Epidermal melanocyte (primary cell): ENCODE data around the gene SPON2.

ENCODE experiments used
- DNase-seq: peaks from one replicate; pipeline ENCODE4 v3.0.0; 2011; ENCODE audit warnings: low spot score; ENCODE audit not compliant: insufficient read length

Gene SPON2

DNA sequence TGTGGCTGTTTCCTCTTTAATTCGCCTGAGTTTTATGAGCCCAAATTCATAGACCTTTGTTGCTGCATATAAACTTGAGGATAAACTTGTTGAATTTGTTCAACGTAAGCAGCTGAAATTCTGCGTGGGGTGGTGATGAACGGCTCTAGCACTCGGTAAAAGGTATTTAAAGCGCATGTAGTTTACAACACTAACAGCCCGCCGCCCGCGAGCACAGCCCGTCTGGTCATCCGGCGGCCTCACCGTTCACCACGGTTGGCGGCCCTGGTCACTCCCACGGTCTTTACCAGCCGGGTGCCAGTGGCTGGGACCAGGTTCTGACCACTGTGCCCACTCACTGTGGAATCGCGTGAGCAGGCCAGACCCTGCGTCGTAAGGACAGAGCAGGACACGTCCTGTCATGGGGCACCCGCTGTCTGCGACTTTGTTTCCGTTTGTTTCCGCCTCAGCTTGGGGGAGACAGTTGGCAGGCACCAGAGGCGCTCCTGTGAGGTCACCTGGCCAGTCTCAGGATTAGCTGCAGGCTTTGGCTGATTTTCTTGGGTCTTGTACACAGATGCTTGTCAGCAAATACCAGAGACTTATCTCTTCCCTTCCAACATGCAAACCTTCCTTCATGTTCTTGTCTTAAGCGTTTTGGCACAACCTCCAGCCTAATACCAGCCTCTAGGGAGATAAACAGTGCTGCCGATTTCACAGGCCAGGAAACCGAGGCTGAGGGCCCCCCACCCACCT lies 36.8 kb upstream of the SPON2 start:
- DNase-seq = no peak

- no peak for DNase-seq
These were observed 36.0 kb upstream of the SPON2 start for GRCh38 chr4:1208266-1208961.

DNA sequence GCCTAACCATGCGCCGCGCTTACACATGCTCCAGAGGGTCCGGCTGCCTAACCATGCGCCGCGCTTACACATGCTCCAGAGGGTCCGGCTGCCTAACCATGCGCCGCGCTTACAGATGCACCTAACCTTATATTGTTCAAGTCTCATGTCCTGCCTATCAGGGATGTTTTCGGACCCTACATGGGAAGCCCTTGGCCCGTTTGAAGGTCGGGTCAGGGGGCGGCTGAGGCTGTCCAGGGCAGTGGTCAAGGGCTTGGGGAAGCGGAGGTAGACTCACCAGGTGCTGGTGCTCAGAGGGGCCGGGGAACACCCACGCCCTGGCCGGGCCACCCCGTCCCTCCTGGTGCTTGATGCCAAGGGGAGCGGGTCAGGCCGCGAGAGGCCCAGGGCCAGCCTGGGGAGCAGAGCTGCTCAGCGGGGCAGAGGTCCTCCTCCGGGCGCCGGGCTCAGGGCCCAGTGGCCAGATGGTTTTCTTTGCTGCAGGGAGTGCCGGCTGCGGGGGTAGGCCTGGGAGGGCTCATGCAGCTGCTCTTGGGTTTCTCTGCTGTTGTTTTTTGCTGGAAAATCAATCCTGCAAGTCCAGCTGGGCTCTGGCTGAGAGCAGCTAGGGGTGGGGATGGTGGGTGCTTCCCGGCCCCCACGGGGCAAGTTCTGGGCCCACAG lies 35.4 kb upstream of the SPON2 start:
- DNase-seq = peak; percentile 82

- no peak for DNase-seq
These were observed 34.7 kb upstream of the SPON2 start for GRCh38 chr4:1207157-1207470.

- DNase-seq = no peak
These were observed 34.1 kb upstream of the SPON2 start for GRCh38 chr4:1206299-1207156.

DNA sequence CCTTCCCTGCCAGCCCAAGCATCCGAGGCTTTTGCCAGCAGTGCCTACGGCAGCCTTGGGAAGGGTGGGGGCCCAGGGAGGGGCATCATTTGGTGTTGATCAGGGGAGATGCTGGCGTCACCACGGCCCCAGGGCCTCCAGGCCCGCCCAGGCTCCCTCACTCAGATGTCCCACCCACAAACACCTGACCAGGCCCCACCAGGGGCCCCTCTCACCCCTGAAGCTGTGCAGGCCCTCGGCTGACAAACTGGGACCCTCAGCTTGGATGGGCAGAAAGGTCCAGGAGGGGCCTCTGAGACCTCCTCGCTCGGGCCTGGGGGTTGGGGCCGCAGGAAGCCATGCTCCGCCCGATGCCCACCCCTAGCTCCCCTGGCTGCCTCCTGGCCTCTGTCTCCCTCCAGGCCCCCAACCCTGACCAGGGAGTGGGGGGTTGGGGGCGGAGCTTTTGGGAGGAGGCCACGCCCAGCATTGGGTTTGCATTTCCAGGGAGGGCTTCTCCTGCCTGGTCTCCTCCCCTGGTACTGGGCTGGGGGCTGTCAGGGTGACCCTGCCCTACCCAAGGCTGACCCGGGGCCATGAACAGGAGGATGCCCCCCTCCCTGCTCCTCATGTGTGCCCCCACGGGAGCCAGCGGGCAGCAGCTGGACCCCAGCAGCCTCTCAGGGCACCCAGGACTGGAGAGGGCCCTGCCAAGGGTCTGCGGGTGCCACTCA lies 33.4 kb upstream of the SPON2 start:
- no peak for DNase-seq

GRCh38 chr4:1204828-1205585 lies 32.6 kb upstream of the SPON2 start:
- no peak for DNase-seq

- DNase-seq = no peak
These were observed 32.0 kb upstream of the SPON2 start for GRCh38 chr4:1204286-1204827.

- no peak for DNase-seq
These were observed 30.7 kb upstream of the SPON2 start for GRCh38 chr4:1203026-1203616.

DNA sequence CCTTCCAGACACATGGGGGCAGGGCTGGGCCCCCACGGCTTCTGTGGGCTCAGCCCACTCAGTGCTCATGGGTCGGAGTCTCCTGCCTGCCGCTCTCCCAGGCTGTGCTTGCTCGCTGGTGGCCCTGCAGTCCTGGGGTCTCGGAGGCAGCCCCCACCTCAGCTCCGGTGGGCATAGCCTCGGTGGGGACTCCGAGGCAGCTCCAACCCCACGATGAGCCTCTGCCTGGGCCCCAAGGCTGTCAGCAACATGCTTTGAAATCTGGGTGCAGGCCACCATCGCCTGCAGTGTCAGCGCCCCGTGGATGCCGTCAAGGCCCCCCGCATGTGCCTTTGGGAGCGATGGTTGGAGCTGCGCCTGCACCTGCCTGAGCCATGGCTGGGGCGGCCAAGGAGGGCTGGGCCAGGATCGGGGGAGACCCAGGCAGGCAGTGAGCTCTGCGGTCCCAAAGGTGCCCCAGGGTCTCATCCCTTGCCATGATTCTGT lies 30.2 kb upstream of the SPON2 start:
- no peak for DNase-seq

GRCh38 chr4:1201851-1202525 lies 29.6 kb upstream of the SPON2 start:
- no peak for DNase-seq

GRCh38 chr4:1200425-1201035 lies 28.1 kb upstream of the SPON2 start:
- peak; percentile 88 for DNase-seq

DNA sequence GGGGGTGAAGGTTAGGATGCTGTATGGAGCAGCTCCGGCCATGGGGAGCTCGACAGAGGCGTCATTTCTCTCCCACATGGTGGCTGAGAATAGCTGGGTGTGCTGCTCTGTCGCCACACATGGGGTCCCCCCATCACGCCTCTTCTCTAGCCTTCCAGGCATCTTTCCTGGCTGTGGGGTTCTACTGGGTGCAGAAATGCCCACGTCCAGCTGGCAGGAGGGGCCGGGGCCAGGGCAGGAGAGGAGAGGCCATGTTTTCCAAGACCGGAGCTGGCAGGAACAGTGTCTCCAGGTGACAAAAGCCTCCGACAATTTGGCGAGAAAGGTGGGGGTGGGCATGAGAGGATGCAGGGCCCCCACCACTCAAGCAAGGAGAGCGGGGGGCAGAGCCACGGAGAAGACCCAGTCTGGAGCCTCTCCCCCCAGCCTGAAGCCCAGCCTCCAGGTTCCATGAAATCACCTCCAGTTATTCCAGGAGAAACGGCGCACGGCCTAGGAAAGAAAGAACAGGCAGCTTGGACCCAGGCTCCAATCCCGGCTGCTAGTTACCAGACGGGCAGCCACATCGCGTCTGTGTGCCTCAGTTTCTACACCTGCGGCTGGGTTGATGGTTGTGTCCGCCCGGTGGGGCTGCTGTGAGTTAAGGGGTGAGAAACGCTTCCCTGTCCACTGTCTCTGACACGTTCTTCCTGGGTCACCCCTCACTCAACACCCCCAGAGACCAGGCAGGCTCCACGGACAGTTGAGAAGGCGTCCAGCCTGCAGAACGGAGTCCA lies 27.4 kb upstream of the SPON2 start:
- no peak for DNase-seq

DNA sequence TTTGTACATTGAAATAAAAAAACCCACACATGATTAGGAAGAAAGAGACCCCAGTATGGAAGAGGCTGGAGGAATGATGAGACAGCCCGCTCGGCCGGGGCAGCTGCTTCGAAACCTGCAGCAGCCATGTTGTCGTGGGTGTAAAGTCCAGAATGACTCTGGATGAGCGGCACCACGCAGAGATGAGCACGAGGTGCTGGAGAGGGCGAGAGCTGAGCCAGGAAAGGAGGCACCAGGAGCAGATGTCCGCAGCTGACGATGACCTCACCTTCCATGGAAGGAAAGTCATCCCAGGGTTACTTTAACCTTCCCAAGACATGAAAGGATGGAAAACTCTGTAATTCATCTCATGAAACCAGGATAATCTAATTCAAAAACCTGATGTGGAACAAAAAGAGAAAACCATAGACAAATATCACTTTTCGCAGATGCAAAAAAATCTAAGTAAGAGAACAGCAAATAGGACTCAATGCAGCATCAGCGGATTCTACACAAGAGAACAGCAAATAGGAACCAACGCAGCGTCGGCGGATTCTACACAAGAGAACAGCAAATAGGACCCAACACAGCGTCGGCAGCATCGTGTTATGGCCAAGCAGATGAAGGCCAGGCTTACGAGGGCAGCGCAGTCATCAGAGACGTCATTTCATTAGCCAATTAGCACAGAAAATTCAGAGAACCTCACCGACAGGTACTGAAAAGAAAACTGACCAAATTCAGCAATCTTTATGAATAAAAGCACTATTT lies 25.9 kb upstream of the SPON2 start:
- DNase-seq = no peak

DNA sequence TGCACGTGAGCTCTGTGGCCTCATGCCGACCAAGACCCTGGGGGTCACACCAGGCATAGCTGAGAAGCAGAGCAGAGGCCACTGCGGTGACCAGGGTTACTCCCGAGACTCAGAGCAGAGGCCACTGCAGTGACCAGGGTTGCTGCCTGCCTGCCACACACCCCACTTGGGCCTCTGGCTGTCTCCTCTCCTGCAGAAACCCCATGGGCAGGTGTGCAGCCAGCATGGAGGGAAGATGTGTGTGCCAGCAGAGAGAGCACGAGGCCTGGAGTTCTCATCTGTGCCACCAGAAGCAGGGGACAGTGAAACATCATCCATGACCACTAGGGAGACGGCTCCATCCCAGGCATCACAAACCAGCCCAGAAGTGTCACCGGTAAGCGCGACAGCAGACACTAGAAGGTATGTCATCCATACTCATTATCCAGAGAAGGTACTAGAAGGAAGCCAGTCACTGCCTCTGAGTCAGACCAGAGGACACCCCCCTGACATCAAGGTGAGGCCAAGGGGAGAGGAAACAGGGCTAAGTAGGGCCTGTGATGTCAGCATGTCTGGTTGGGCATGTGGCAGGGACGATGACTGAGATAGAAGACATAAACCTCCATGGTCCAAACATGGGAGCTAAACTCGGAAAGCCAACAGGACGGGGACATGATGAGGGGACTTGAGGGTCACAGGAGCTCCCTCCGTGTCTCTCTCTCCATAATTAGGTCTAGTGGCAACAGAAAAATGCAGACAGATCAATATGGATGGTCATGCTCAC lies 24.2 kb upstream of the SPON2 start:
- no peak for DNase-seq

GRCh38 chr4:1195891-1196401 lies 23.6 kb upstream of the SPON2 start:
- no peak for DNase-seq
